IMR-90 (cell line): ENCODE data around the gene REEP2. TPM values are rescaled to one million over a fixed set of nuclear protein-coding genes. Genes with fewer than 3 reads are reported as not detected.

Experiments used
- ATAC-seq: fragments of 200-7000 bp; cut with Tn5 transposase; 2 replicates; pipeline ENCODE4 v1.9.1; 2020; ENCODE audit warnings: low read depth, mild to moderate bottlenecking, moderate library complexity
- Bru-seq: library from RNA; stranded (reverse); fragments of 400-500 nt; gene quantifications from one replicate; lab custom pipeline; 2021; lab: Mats Ljungman, UMichigan
- BruChase-seq, 2 experiments: library from RNA; stranded (reverse); fragments of 400-500 nt; gene quantifications; one replicate each; lab custom pipeline; 2021; lab: Mats Ljungman, UMichigan
- BruUV-seq: library from RNA; stranded (reverse); fragments of 400-500 nt; replicated peaks from 2 replicates; lab custom pipeline; 2021; lab: Mats Ljungman, UMichigan
- CTCF ChIA-PET: fragments of 300-600 bp; formaldehyde crosslinking; extraction: SDS; loops from one replicate; lab custom pipeline; 2021; ENCODE audit warnings: antibody characterized with exemption; lab: Yijun Ruan, JAX
- POLR2A ChIA-PET: fragments of 300-600 bp; sonication (Branson Sonifier 250); formaldehyde crosslinking; loops from one replicate; lab custom pipeline; 2022; ENCODE audit warnings: antibody characterized with exemption; ENCODE audit not compliant: unreplicated experiment; lab: Charles Lee
- DNase-seq: peaks from one replicate; pipeline ENCODE4 v3.0.0; 2013
- H2AFZ ChIP-seq: replicated peaks from 2 replicates; pipeline ENCODE3; 2013; ENCODE audit warnings: low read length, mild to moderate bottlenecking; ENCODE audit not compliant: poor library complexity
- H2AK5ac ChIP-seq: 2 replicates; pipeline ENCODE4 v1.6.1; 2013; ENCODE audit warnings: low read depth, low read length, inconsistent platforms
- H2AK9ac ChIP-seq: replicated peaks from 2 replicates; pipeline ENCODE3; 2013; ENCODE audit warnings: mild to moderate bottlenecking, low read depth, low read length, moderate library complexity; ENCODE audit not compliant: poor library complexity
- H2BK120ac ChIP-seq: 2 replicates; pipeline ENCODE4 v1.6.1; 2013; ENCODE audit warnings: low read depth, low read length, inconsistent platforms
- H2BK15ac ChIP-seq: 3 replicates; pipeline ENCODE4 v1.6.1; 2013; ENCODE audit warnings: low read depth, low read length, inconsistent platforms
- H2BK20ac ChIP-seq: 2 replicates; pipeline ENCODE4 v1.6.1; 2013; ENCODE audit warnings: low read depth, mild to moderate bottlenecking, inconsistent platforms, low read length, moderate library complexity
- H2BK5ac ChIP-seq: 2 replicates; pipeline ENCODE4 v1.6.1; 2013; ENCODE audit warnings: mild to moderate bottlenecking, low read depth, low read length, inconsistent platforms; ENCODE audit not compliant: poor library complexity, severe bottlenecking
- H3K14ac ChIP-seq: replicated peaks from 2 replicates; pipeline ENCODE4 v1.6.1; 2013; ENCODE audit warnings: low read depth, low read length, inconsistent platforms
- H3K18ac ChIP-seq: 2 replicates; pipeline ENCODE4 v1.6.1; 2013; ENCODE audit warnings: low read depth, low read length, control low read depth
- H3K23ac ChIP-seq: 2 replicates; pipeline ENCODE4 v1.6.1; 2013; ENCODE audit warnings: low read depth, low read length, inconsistent platforms
- H3K27ac ChIP-seq: 2 replicates; pipeline ENCODE4 v1.5.1; 2013; ENCODE audit warnings: mild to moderate bottlenecking, control low read depth, low read length; ENCODE audit not compliant: insufficient read depth
- H3K27me3 ChIP-seq: 2 replicates; pipeline ENCODE4 v1.6.1; 2013; ENCODE audit warnings: low read length; ENCODE audit not compliant: control insufficient read depth, insufficient read depth
- H3K36me3 ChIP-seq: 2 replicates; pipeline ENCODE4 v1.6.1; 2013; ENCODE audit warnings: low read length, mixed read lengths; ENCODE audit not compliant: control insufficient read depth, insufficient read depth
- H3K4ac ChIP-seq: 2 replicates; pipeline ENCODE4 v1.6.1; 2013; ENCODE audit warnings: low read depth, low read length, inconsistent platforms
- H3K4me1 ChIP-seq: 2 replicates; pipeline ENCODE4 v1.6.1; 2013; ENCODE audit warnings: low read length, mixed read lengths; ENCODE audit not compliant: control insufficient read depth, insufficient read depth
- H3K4me2 ChIP-seq: 2 replicates; pipeline ENCODE4 v1.6.1; 2013; ENCODE audit warnings: low read depth, mild to moderate bottlenecking, control low read depth, low read length, moderate library complexity
- H3K4me3 ChIP-seq: 2 replicates; pipeline ENCODE4 v1.5.1; 2013; ENCODE audit warnings: low read depth, mild to moderate bottlenecking, control low read depth, low read length, moderate library complexity; ENCODE audit not compliant: insufficient read depth
- H3K56ac ChIP-seq: 2 replicates; pipeline ENCODE4 v1.6.1; 2013; ENCODE audit warnings: low read length, inconsistent platforms; ENCODE audit not compliant: insufficient read depth; ENCODE audit errors: extremely low read depth
- H3K79me1 ChIP-seq, 2 experiments: 2 replicates each; pipeline ENCODE4 v1.6.1; 2013; ENCODE audit warnings: low read length in 2 of 2, inconsistent platforms in 1 of 2, low read depth in 1 of 2
- H3K9ac ChIP-seq: 2 replicates; pipeline ENCODE4 v1.6.1; 2013; ENCODE audit warnings: low read depth, low read length, control low read depth
- H3K9me1 ChIP-seq: 2 replicates; pipeline ENCODE4 v1.6.1; 2013; ENCODE audit warnings: low read length, inconsistent platforms; ENCODE audit not compliant: insufficient read depth
- H3K9me3 ChIP-seq: 2 replicates; pipeline ENCODE4 v1.6.1; 2013; ENCODE audit warnings: low read length; ENCODE audit not compliant: control insufficient read depth, insufficient read depth
- H4K20me1 ChIP-seq: 2 replicates; pipeline ENCODE4 v1.6.1; 2013; ENCODE audit warnings: low read length, inconsistent platforms; ENCODE audit not compliant: insufficient read depth
- H4K5ac ChIP-seq: 2 replicates; pipeline ENCODE4 v1.6.1; 2013; ENCODE audit warnings: mild to moderate bottlenecking, low read depth, low read length, control low read depth
- H4K8ac ChIP-seq, 2 experiments: 2 replicates each; pipeline ENCODE4 v1.6.1; 2013; ENCODE audit warnings: low read depth in 2 of 2, low read length in 2 of 2, control low read depth in 1 of 2, inconsistent platforms in 1 of 2
- H4K91ac ChIP-seq: 2 replicates; pipeline ENCODE4 v1.6.1; 2013; ENCODE audit warnings: low read depth, low read length, inconsistent platforms; ENCODE audit not compliant: insufficient read depth
- BHLHE40 ChIP-seq: fragments of 150-350 bp; IDR thresholded peaks from 2 replicates; pipeline ENCODE4 v1.6.1; 2016; ENCODE audit warnings: mild to moderate bottlenecking, low read depth, low read length
- CHD1 ChIP-seq: IDR thresholded peaks from 2 replicates; pipeline ENCODE4 v1.6.1; 2012; ENCODE audit warnings: low read depth, low read length, improper control_type of control experiment
- CTCF ChIP-seq: conservative IDR thresholded peaks from 2 replicates; pipeline ENCODE4 v1.5.1; 2012; ENCODE audit warnings: mild to moderate bottlenecking, low read depth, low read length, improper control_type of control experiment
- FOS ChIP-seq: fragments of 150-350 bp; IDR thresholded peaks from 2 replicates; pipeline ENCODE4 v1.6.1; 2016; ENCODE audit warnings: low read depth, low read length
- MAFK ChIP-seq: IDR thresholded peaks from 2 replicates; pipeline ENCODE4 v1.6.1; 2012; ENCODE audit warnings: low read depth, low read length, improper control_type of control experiment
- MAZ ChIP-seq: IDR thresholded peaks from 2 replicates; pipeline ENCODE4 v1.6.1; 2012; ENCODE audit warnings: low read depth, mild to moderate bottlenecking, low read length, improper control_type of control experiment, moderate library complexity, borderline replicate concordance
- MXI1 ChIP-seq: IDR thresholded peaks from 2 replicates; pipeline ENCODE4 v1.6.1; 2012; ENCODE audit warnings: low read depth, mild to moderate bottlenecking, low read length, moderate library complexity, borderline replicate concordance
- NFE2L2 ChIP-seq: fragments of 150-350 bp; IDR thresholded peaks from 2 replicates; pipeline ENCODE4 v1.6.1; 2016; ENCODE audit warnings: low read depth, mild to moderate bottlenecking, low read length
- POLR2A ChIP-seq: IDR thresholded peaks from 2 replicates; pipeline ENCODE4 v1.6.1; 2012; ENCODE audit warnings: mild to moderate bottlenecking, low read depth, low read length
- RAD21 ChIP-seq: IDR thresholded peaks from 2 replicates; pipeline ENCODE4 v1.6.1; 2012; ENCODE audit warnings: low read length, improper control_type of control experiment
- RFX5 ChIP-seq: IDR thresholded peaks from 2 replicates; pipeline ENCODE4 v1.8.0; 2012; ENCODE audit warnings: low read depth, mild to moderate bottlenecking, low read length, moderate library complexity
- USF2 ChIP-seq: fragments of 150-350 bp; IDR thresholded peaks from 2 replicates; pipeline ENCODE4 v1.6.1; 2017; ENCODE audit warnings: mild to moderate bottlenecking, antibody characterized with exemption, low read length, low read depth
- WGBS, 2 experiments: methylation state at CpG; one replicate each; pipeline versions ENCODE4 v1.1.5 to v1.1.7; 2013; ENCODE audit warnings: missing lambda C conversion rate in 2 of 2; ENCODE audit not compliant: insufficient read length in 1 of 2; ENCODE audit errors: extremely low coverage in 2 of 2; 5-methylcytosine and 5-hydroxymethylcytosine counted together
- dilution Hi-C: fragments of 300-500 bp; cut with HindIII; formaldehyde crosslinking; loops from one replicate; pipeline ENCODE4 v1.14.3; 2018; ENCODE audit warnings: low sequenced_read_pairs; ENCODE audit not compliant: unreplicated experiment
- in situ Hi-C: fragments of 300-500 bp; cut with MboI; formaldehyde crosslinking; loops from 3 replicates; pipeline ENCODE4 v1.14.3; 2019; ENCODE audit warnings: low sequenced_read_pairs, inconsistent platforms, mixed read lengths
- intact Hi-C: fragments of 100-400 bp; cut with micrococcal nuclease; formaldehyde crosslinking; loops from 2 replicates; pipeline ENCODE4 v1.10.0; 2022
- long read RNA-seq: library from polyadenylated mRNA; unstranded; transcript quantifications from one replicate; pipeline ENCODE4 v2.0.0, GENCODE V29; 2021; ENCODE audit not compliant: unreplicated experiment
- polyA plus RNA-seq, 3 experiments: library from polyadenylated mRNA; depleted of rRNA; stranded (reverse); fragments of >200 nt; gene quantifications; 2 replicates each; pipeline ENCODE4 v1.2.3, GENCODE V29; 2012; ENCODE audit warnings: low replicate concordance in 1 of 3
- total RNA-seq: library from RNA; depleted of rRNA; stranded (reverse); fragments of >200 nt; gene quantifications from 2 replicates; pipeline ENCODE4 v1.2.3, GENCODE V29; 2012; rRNA removed

Gene REEP2
- total RNA-seq = 12.4 and 20.3 TPM in 2 replicates
- 17.0 and 17.1 TPM in 2 replicates for polyA plus RNA-seq (2012; rRNA removed)
- polyA plus RNA-seq (2012; cell fraction: cytosol; rRNA removed) = 16.8 and 19.5 TPM in 2 replicates
- 50.9 and 55.6 TPM in 2 replicates for polyA plus RNA-seq (2012; cell fraction: nucleus; rRNA removed; ENCODE audit: low replicate concordance)
- percentile 47 among the genes with signal in this experiment for Bru-seq, nascent RNA
- BruChase-seq, experiment 1, labeled RNA remaining after a 6-hour chase = percentile 52 among the genes with signal in this experiment
- percentile 48 among the genes with signal in this experiment for BruChase-seq, experiment 2, labeled RNA remaining after a 2-hour chase
- long read RNA-seq, transcript REEP2-201 (8 exons, 2,099 nt) = minor isoform, 9 of 55 reads
- long read RNA-seq, transcript REEP2-202 (8 exons, 2,170 nt) = major isoform, 30 of 55 reads
- long read RNA-seq, partial matches to known transcripts = 2 of 55 reads
- long read RNA-seq, other reads (novel, unspliced or antisense) = 13 of 55 reads

GRCh38 chr5:138438724-138439476, at the start of gene REEP2:
Gene REEP2, plus strand, starts transcription at chr5:138439057. Its CDS starts 152 bp downstream, at chr5:138439209.
- H3K79me1 ChIP-seq = peaks cover 0 to 8% of the 10 kb centered on the region in 2 experiments; a peak in 2 of 4 replicates
- H3K18ac ChIP-seq = no peak within 1 kb of the TSS
- H4K20me1 ChIP-seq = 0 out of 2 replicates have a peak, but pooled peaks cover 6% of the 10 kb centered on the region
- peaks cover 9% of the 10 kb centered on the region; the same call in 1 of the 2 replicates for H3K4me1 ChIP-seq
- H3K23ac ChIP-seq = peak within 1 kb of the TSS; percentile 38; the same call in 1 of the 2 replicates
- H2BK5ac ChIP-seq = no peak within 1 kb of the TSS
- H2AFZ ChIP-seq = peak within 1 kb of the TSS; percentile 92
- 4% methylated on average over 25 of the region's 65 CpGs; no CpG with 5 or more reads in 1 of the 2 experiments for whole genome bisulfite sequencing, 2 experiments
- peaks cover 9% of the 10 kb centered on the region for H3K36me3 ChIP-seq
- H3K4ac ChIP-seq = peak within 1 kb of the TSS; percentile 57
- H3K4me3 ChIP-seq = peak within 1 kb of the TSS; percentile 53
- no peak within 1 kb of the TSS; the same call in 1 of the 2 replicates for H2BK120ac ChIP-seq
- peak within 1 kb of the TSS; percentile 34; the same call in 1 of the 2 replicates for H4K5ac ChIP-seq
- no TSS peak for BruUV-seq
- peak within 1 kb of the TSS; percentile 83 for H2AK9ac ChIP-seq
- H3K9me1 ChIP-seq = peaks cover 7% of the 10 kb centered on the region; the same call in 1 of the 2 replicates
- no peak within 1 kb of the TSS for H4K91ac ChIP-seq
- peak within 1 kb of the TSS; percentile 90 for H3K4me2 ChIP-seq
- no peak within 1 kb of the TSS for H2BK15ac ChIP-seq
- dilution Hi-C loops = no loop called here
- H3K56ac ChIP-seq = no peak within 1 kb of the TSS; the same call in 1 of the 2 replicates
- peak within 1 kb of the TSS; percentile 34 for H3K9ac ChIP-seq
- TF ChIP-seq CHD1 (no peak), RAD21 (no peak), USF2 (no peak), FOS (no peak), BHLHE40 (no peak), MXI1 (0 out of 2 replicates have a peak, but pooled peaks have one; percentile 15), POLR2A (no peak), MAZ (peak; percentile 56; the same call in 1 of the 2 replicates), RFX5 (no peak), NFE2L2 (no peak), CTCF (no peak), MAFK (no peak)
- in situ Hi-C loops = no loop called here
- peak; percentile 84 for ATAC-seq
- peak within 1 kb of the TSS; percentile 76 for H3K14ac ChIP-seq
- H3K27ac ChIP-seq = no peak within 1 kb of the TSS
- POLR2A ChIA-PET = no interaction called here
- DNase-seq = peak; percentile 47
- H2BK20ac ChIP-seq = no peak within 1 kb of the TSS
- H4K8ac ChIP-seq = peak within 1 kb of the TSS in 1 of 2 experiments; percentile 75; a peak in 3 of 4 replicates
- intact Hi-C loops = no loop called here
- CTCF ChIA-PET = interaction anchor here (1.0 to 2.0 kb wide), 3 partner anchors 11 to 105 kb away, joined by 3 to 6 read pairs (median 3); no protein-coding TSS in a partner anchor
- H3K27me3 ChIP-seq = no peaks in the 10 kb centered on the region
- no peaks in the 10 kb centered on the region for H3K9me3 ChIP-seq
- H2AK5ac ChIP-seq = peak within 1 kb of the TSS; percentile 58; the same call in 1 of the 2 replicates
